GM10248 (cell line): ENCODE results near the gene TFDP2.
"Not testable (repeated sequence)": the region's sequence is repeated elsewhere in the genome, so short reads cannot be mapped to it uniquely, and the experiment has no call there.

Experiments
- CTCF ChIA-PET: fragments of 300-600 bp; sonication (Branson Sonifier 250); formaldehyde crosslinking; extraction: SDS; loops from one replicate; lab custom pipeline; 2021; ENCODE audit warnings: antibody characterized with exemption; lab: Yijun Ruan, JAX
- POLR2A ChIA-PET: fragments of 350-650 bp; sonication (Branson Sonifier 250); formaldehyde crosslinking; extraction: SDS; loops from one replicate; lab custom pipeline; 2020; ENCODE audit warnings: antibody characterized with exemption; lab: Yijun Ruan, JAX
- DNase-seq: peaks from one replicate; pipeline ENCODE4 v3.0.0; 2012; ENCODE audit errors: extremely low spot score
- TF ChIP-seq, protein P1 (sequence below): IDR thresholded peaks from 2 replicates; pipeline ENCODE4 v1.5.1; 2012; ENCODE audit warnings: mild to moderate bottlenecking, low read depth; ENCODE audit errors: extremely low read depth, missing control alignments, control extremely low read depth

TFDP2 gene

DNA sequence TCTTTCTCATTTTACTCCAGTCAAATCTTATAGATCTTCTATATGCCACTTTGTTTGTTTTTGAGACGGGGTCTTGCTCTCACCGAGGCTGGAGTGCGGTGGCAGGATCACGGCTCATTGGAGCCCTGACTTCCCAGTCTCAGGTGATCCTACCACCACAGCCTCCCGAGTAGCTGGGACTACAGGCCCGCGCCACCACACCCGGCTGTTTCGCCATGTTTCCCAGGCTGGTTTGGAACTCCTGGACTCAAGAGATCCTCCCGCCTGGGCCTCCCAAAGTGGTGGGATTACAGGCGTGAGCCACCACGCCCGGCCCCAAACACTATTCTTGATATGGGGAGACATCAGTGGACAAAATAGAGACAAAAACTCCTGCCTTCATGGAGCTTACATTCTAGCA lies 927 bp upstream of the TFDP2 start:
- ChIA-PET CTCF (interaction anchor here (0.6 kb wide), 1 partner anchor 11 kb away, joined by 3 read pairs; no protein-coding TSS in a partner anchor), POLR2A (no interaction called here)
- TF ChIP-seq, protein P1, sequence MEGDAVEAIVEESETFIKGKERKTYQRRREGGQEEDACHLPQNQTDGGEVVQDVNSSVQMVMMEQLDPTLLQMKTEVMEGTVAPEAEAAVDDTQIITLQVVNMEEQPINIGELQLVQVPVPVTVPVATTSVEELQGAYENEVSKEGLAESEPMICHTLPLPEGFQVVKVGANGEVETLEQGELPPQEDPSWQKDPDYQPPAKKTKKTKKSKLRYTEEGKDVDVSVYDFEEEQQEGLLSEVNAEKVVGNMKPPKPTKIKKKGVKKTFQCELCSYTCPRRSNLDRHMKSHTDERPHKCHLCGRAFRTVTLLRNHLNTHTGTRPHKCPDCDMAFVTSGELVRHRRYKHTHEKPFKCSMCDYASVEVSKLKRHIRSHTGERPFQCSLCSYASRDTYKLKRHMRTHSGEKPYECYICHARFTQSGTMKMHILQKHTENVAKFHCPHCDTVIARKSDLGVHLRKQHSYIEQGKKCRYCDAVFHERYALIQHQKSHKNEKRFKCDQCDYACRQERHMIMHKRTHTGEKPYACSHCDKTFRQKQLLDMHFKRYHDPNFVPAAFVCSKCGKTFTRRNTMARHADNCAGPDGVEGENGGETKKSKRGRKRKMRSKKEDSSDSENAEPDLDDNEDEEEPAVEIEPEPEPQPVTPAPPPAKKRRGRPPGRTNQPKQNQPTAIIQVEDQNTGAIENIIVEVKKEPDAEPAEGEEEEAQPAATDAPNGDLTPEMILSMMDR: no peak

DNA sequence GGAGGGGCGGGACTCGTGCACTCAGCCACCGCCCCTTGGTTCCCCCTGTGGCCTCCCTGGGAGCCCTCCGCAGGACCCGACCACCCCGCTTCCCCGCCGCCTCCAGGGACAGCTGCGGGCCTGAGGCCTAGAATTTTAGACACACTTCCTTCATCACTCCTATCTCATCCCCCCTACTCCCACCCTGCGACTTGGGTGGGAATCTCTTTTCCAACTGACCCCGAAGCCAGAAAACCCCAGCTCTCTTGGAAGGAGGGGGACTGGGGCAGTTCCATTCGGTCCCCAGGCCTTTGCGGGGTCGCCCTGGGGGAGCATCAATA lies 289 bp upstream of the TFDP2 start:
- ChIA-PET CTCF (no interaction called here), POLR2A (no interaction called here)

More for the DNA sequence above, 927 bp upstream of the TFDP2 start:
- no peak for DNase-seq

DNA sequence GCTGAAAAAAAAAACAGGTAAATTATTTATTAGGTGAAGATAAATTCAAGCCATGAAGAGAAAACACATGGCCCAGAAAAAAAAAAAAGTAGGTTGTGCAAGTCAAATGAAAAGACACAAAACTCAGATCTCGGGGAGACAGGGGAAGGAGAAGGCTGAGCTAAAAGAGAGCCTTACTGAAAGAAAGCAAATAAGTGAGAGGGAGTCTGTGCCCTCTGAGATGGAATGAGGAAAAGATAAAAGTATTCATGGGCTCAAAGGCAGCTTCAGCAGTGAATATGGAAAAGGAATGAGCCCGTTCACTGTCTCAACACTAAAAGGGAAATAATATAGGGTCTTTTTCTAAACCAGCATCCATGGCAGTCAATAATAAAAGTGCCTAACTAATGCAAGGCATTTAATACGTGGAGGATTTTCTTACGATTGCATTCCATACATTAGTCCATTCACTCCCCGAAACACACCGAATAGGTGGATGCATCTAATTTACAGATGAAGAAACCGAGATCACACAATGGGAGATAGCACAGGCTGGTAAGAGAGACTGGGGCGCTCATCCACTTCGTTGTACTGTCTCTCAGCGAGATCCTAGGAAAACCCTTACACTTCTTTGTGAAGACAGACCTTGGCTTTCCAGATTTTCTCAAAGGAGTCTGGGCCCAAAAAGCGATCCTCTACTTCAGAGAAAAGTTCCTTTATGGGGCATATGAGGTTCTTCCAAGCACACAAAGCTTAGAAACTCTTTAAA lies 1.1 kb downstream of the TFDP2 start:
- ChIA-PET CTCF (interaction anchor here (0.9 to 1.4 kb wide), 2 partner anchors 12 to 126 kb away, joined by 4 to 5 read pairs; no protein-coding TSS in a partner anchor), POLR2A (no interaction called here)
- TF ChIP-seq, protein P1: no peak
- no peak for DNase-seq

More for the DNA sequence above, 289 bp upstream of the TFDP2 start:
- no peak for DNase-seq
- TF ChIP-seq, protein P1: no peak

DNA sequence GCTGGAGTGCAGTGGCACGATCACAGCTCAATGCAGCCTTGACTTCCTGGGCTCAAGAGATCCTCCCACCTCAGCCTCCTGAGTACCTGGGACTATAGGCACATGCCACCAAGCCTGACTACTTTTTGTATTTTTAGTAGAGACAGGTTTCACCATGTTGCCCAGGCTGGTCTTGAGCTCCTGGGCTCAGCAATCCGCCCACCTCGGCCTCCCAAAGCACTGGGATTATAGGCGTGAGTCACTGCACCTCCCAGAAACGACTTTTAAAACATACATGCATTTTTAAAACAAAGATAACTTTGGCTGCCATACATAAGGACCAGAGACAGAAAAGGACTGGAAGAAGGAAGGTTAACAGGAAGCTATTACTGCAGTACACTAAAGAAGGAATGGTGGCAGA lies 4.8 kb downstream of the TFDP2 start:
- POLR2A ChIA-PET, DNase-seq: not testable (repeated sequence)
- CTCF ChIA-PET: interaction anchor here (2.1 kb wide), 1 partner anchor 16 kb away, joined by 5 read pairs; no protein-coding TSS in a partner anchor

DNA sequence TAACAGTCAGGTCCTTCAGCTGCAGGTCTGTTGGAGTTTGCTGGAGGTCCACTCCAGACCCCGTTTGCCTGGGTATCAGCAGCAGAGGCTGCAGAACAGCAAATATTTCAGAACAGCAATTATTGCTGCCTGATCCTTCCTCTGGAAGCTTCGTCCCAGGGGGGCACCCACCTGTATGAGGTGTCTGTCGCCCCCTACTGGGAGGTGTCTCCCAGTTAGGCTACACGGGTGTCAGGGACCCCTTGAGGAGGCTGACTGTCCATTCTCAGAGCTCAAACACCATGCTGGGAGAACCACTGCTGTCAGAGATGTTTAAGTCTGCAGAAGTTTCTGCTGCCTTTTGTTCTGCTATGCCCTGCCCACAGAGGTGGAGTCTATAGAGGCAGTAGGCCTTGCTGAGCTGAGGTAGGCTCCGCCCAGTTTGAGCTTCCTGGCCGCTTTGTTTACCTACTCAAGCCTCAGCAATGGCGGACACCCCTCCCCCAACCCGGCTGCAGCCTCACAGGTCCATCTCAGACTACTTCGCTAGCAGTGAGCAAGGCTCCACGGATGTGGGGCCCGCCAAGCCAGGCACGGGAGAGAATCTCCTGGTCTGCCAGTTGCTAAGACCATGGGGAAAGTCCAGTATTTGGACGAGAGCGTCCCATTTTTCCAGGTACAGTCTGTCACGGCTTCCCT lies 8.6 kb downstream of the TFDP2 start:
- DNase-seq, POLR2A ChIA-PET: not testable (repeated sequence)
- CTCF ChIA-PET: interaction anchor here (0.6 to 1.7 kb wide), 3 partner anchors 11 to 58 kb away, joined by 3 to 4 read pairs (median 3); no protein-coding TSS in a partner anchor

DNA sequence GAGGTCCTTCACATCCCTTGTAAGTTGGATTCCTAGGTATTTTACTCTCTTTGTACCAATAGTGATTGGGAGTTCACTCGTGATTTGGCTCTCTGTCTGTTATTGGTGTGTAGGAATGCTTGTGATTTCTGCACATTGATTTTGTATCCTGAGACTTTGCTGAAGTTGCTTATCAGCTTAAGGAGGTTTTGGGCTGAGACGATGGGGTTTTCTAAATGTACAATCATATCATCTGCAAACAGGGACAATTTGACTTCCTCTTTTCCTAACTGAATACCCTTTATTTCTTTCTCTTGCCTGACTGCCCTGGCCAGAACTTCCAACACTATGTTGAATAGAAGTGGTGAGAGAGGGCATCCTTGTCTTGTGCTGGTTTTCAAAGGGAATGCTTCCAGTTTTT lies 12.3 kb downstream of the TFDP2 start:
- DNase-seq, POLR2A ChIA-PET, CTCF ChIA-PET: not testable (repeated sequence)

DNA sequence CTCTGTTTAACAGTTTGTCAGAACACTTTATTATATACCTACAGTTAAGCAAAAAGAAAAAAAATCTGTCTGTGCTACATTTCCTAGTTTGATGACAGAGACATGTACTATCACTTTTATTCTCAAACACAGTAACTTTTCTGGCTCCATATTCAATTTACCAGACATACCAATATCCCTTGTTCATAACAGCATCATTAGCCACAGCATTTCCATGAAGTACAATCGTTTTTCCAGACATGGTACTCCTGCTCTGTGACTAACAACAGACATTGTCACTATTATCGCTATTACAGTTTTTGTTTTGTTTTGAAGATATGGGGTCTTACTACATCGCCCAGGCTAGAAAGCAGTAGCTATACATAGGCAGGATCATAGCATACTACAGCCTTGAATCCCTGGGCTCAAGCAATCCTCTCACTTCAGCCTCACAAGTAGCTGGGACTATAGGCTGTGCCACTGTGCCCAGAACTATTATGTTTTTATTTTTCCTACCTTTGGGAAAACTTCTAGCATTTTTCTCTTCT lies 14.5 kb downstream of the TFDP2 start:
- no peak for DNase-seq
- ChIA-PET POLR2A (no interaction called here), CTCF (no interaction called here)
- TF ChIP-seq, protein P1: no peak
